ENCODE results near the gene CHMP4B. TPM values are rescaled to one million over a fixed set of nuclear protein-coding genes. Genes with fewer than 3 reads are reported as not detected.
A peak's percentile ranks its signal among the peaks of the same experiment; 100 is the strongest.

CHMP4B gene
- total RNA-seq, 1 donor from 2014 or later, result 77.8 TPM

GRCh38 chr20:33822423-33822822 is 11.3 kb downstream of the CHMP4B start:
- ATAC-seq, result no peak

- ATAC-seq, result no peak
These were observed 11.8 kb downstream of the CHMP4B start for GRCh38 chr20:33822991-33823390.

GRCh38 chr20:33824852-33825251 is 13.7 kb downstream of the CHMP4B start:
- no peak for ATAC-seq

GRCh38 chr20:33825340-33826269 is 14.5 kb downstream of the CHMP4B start:
- ATAC-seq, result peak; percentile 15

- ATAC-seq, result peak; percentile 25
These were observed 15.2 kb downstream of the CHMP4B start for GRCh38 chr20:33826270-33826897.

GRCh38 chr20:33827109-33827508 is 16.0 kb downstream of the CHMP4B start:
- no peak for ATAC-seq

GRCh38 chr20:33827634-33828325 is 16.6 kb downstream of the CHMP4B start:
- ATAC-seq, result no peak

- ATAC-seq, result no peak
These were observed 17.2 kb downstream of the CHMP4B start for GRCh38 chr20:33828326-33828844.

GRCh38 chr20:33828967-33829560 is 17.9 kb downstream of the CHMP4B start:
- ATAC-seq, result no peak

GRCh38 chr20:33829636-33830035 is 18.5 kb downstream of the CHMP4B start:
- ATAC-seq, result no peak

GRCh38 chr20:33830371-33830770 is 19.2 kb downstream of the CHMP4B start:
- ATAC-seq, result no peak

- ATAC-seq, result no peak
These were observed 21.1 kb downstream of the CHMP4B start for GRCh38 chr20:33832103-33832804.

- ATAC-seq, result no peak
These were observed 22.2 kb downstream of the CHMP4B start for GRCh38 chr20:33833333-33833732.

GRCh38 chr20:33835615-33836172 is 24.5 kb downstream of the CHMP4B start:
- ATAC-seq, result no peak

GRCh38 chr20:33836277-33836676 is 25.1 kb downstream of the CHMP4B start:
- ATAC-seq, result no peak

- no peak for ATAC-seq
These were observed 26.1 kb downstream of the CHMP4B start for GRCh38 chr20:33837096-33837830.

GRCh38 chr20:33838035-33838864 is 27.1 kb downstream of the CHMP4B start:
- ATAC-seq, result no peak

- ATAC-seq, result no peak
These were observed 28.4 kb downstream of the CHMP4B start for GRCh38 chr20:33839591-33839990.

- ATAC-seq, result no peak
These were observed 29.0 kb downstream of the CHMP4B start for GRCh38 chr20:33840160-33840559.
